SK-N-SH treated with all-trans-retinoic acid at 6 μM for 48 hours (cell line): ENCODE results near the gene USP54.
A peak's percentile ranks its signal among the peaks of the same experiment; 100 is the strongest.
"Not testable (repeated sequence)": the region's sequence is repeated elsewhere in the genome, so short reads cannot be mapped to it uniquely, and the experiment has no call there.

Source experiments
- ATAC-seq: fragments of 200-7000 bp; cut with Tn5 transposase; 3 replicates; pipeline ENCODE4 v1.9.1; 2020; ENCODE audit warnings: mild to moderate bottlenecking, moderate library complexity
- ARNTL ChIP-seq: fragments of 450-650 bp; formaldehyde crosslinking; IDR thresholded peaks from 2 replicates; pipeline ENCODE4 v1.5.0; 2020; ENCODE audit warnings: low read depth, mild to moderate bottlenecking, moderate library complexity, borderline replicate concordance
- CSDC2 ChIP-seq: fragments of 250-450 bp; sonication (Bioruptor Pico); IDR thresholded peaks from 2 replicates; pipeline ENCODE4 v1.5.0; 2020; ENCODE audit warnings: mild to moderate bottlenecking, moderate library complexity
- GLIS3 ChIP-seq: fragments of 250-450 bp; sonication (Bioruptor Pico); IDR thresholded peaks from 2 replicates; pipeline ENCODE4 v1.5.0; 2020; ENCODE audit warnings: mild to moderate bottlenecking, moderate library complexity
- ISL1 ChIP-seq: fragments of 250-450 bp; sonication (Bioruptor Pico); IDR thresholded peaks from 2 replicates; pipeline ENCODE4 v2.1.2; 2022; ENCODE audit warnings: mild to moderate bottlenecking, moderate library complexity
- OSR1 ChIP-seq: fragments of 250-450 bp; sonication (Bioruptor Pico); IDR thresholded peaks from 2 replicates; pipeline ENCODE4 v1.8.0; 2022; ENCODE audit warnings: moderate library complexity, mild to moderate bottlenecking, inconsistent platforms
- PPARA ChIP-seq: fragments of 250-450 bp; sonication (Bioruptor Pico); IDR thresholded peaks from 2 replicates; pipeline ENCODE4 v1.5.0; 2020; ENCODE audit warnings: mild to moderate bottlenecking, borderline replicate concordance
- SNAI2 ChIP-seq: fragments of 250-450 bp; sonication (Bioruptor Pico); IDR thresholded peaks from 2 replicates; pipeline ENCODE4 v1.5.0; 2020; ENCODE audit warnings: mild to moderate bottlenecking, moderate library complexity
- TCF4 ChIP-seq: fragments of 250-450 bp; sonication (Bioruptor Pico); IDR thresholded peaks from 2 replicates; pipeline ENCODE4 v1.8.0; 2021; ENCODE audit warnings: mild to moderate bottlenecking, moderate library complexity, borderline replicate concordance
- TOX ChIP-seq: fragments of 250-450 bp; sonication (Bioruptor Pico); IDR thresholded peaks from 2 replicates; pipeline ENCODE4 v1.8.0; 2021; ENCODE audit warnings: mild to moderate bottlenecking, moderate library complexity, borderline replicate concordance
- ZFP3 ChIP-seq: fragments of 250-450 bp; sonication (Bioruptor Pico); IDR thresholded peaks from 2 replicates; pipeline ENCODE4 v1.5.0; 2020; ENCODE audit warnings: mild to moderate bottlenecking, moderate library complexity
- ZFP30 ChIP-seq: fragments of 450-650 bp; formaldehyde crosslinking; IDR thresholded peaks from 2 replicates; pipeline ENCODE4 v1.5.0; 2022; ENCODE audit warnings: mild to moderate bottlenecking, moderate library complexity
- ZNF565 ChIP-seq: fragments of 450-650 bp; formaldehyde crosslinking; conservative IDR thresholded peaks from 2 replicates; pipeline ENCODE4 v1.5.0; 2020; ENCODE audit warnings: low read depth, mild to moderate bottlenecking, moderate library complexity
- ZNF70 ChIP-seq: fragments of 450-650 bp; formaldehyde crosslinking; IDR thresholded peaks from 2 replicates; pipeline ENCODE4 v1.5.0; 2020; ENCODE audit warnings: mild to moderate bottlenecking, moderate library complexity
- ZNF8 ChIP-seq: fragments of 450-650 bp; formaldehyde crosslinking; IDR thresholded peaks from 2 replicates; pipeline ENCODE4 v1.5.0; 2020; ENCODE audit warnings: mild to moderate bottlenecking, moderate library complexity
- TF ChIP-seq, protein P1 (sequence below): fragments of 250-450 bp; sonication (Bioruptor Pico); IDR thresholded peaks from 2 replicates; pipeline ENCODE4 v1.8.0; 2020; ENCODE audit warnings: mild to moderate bottlenecking, moderate library complexity, borderline replicate concordance
- TF ChIP-seq, protein P2 (sequence below): fragments of 250-450 bp; sonication (Bioruptor Pico); IDR thresholded peaks from 2 replicates; pipeline ENCODE4 v1.5.0; 2020; ENCODE audit warnings: mild to moderate bottlenecking, moderate library complexity
- TF ChIP-seq, protein P3 (sequence below): fragments of 250-450 bp; sonication (Bioruptor Pico); IDR thresholded peaks from 2 replicates; pipeline ENCODE4 v1.8.0; 2021; ENCODE audit warnings: low read depth, mild to moderate bottlenecking, moderate library complexity, borderline replicate concordance
- TF ChIP-seq, protein P4 (sequence below): fragments of 250-450 bp; sonication (Bioruptor Pico); IDR thresholded peaks from 2 replicates; pipeline ENCODE4 v1.5.1; 2021; ENCODE audit warnings: mild to moderate bottlenecking, moderate library complexity
- TF ChIP-seq, protein P5 (sequence below): fragments of 250-450 bp; sonication (Bioruptor Pico); IDR thresholded peaks from 2 replicates; pipeline ENCODE4 v1.5.1; 2020; ENCODE audit warnings: low read depth, mild to moderate bottlenecking, moderate library complexity

USP54 gene

DNA sequence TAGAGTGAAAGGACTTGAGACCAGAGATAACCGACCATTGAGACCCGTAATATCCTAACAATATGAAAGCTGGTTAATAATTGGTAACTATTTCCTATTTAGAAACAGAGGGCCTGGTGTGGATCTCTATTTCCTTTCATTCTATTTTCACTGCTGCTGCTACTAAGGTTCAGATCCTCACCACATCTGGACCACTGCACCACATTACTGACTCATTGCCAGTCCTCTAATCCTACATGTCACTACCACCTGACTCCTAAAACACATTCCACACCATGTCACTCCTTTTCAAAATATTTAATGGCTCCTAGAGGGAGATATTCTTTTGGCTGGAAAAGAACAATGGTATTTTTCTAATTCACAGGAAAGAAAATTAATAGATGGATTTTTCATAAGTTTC, 6.4 kb downstream of the USP54 start (continued):
- TF ChIP-seq, protein P1, sequence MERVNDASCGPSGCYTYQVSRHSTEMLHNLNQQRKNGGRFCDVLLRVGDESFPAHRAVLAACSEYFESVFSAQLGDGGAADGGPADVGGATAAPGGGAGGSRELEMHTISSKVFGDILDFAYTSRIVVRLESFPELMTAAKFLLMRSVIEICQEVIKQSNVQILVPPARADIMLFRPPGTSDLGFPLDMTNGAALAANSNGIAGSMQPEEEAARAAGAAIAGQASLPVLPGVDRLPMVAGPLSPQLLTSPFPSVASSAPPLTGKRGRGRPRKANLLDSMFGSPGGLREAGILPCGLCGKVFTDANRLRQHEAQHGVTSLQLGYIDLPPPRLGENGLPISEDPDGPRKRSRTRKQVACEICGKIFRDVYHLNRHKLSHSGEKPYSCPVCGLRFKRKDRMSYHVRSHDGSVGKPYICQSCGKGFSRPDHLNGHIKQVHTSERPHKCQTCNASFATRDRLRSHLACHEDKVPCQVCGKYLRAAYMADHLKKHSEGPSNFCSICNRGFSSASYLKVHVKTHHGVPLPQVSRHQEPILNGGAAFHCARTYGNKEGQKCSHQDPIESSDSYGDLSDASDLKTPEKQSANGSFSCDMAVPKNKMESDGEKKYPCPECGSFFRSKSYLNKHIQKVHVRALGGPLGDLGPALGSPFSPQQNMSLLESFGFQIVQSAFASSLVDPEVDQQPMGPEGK (CRISPR knock-in tag) = no peak

DNA sequence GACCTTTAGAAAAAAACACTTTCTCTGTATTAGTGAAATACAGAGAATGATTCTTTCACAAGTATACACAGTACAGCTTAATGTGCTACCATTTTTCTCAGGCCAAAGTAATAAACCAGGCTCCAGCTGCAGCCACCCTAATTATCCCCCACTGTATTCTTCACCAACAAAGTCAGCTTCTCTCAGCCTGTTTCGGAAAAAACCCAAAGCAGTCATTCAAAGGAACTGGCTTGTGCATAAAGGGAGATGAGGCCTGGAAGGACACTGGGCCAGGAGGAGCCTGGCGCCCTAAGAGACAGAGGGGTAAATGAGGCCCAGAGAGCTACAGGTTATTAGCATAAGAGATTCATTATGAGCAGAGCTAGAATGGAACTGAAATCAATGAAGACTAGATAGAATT, 9.2 kb downstream of the USP54 start:
- ATAC-seq = no peak
- TF ChIP-seq ZFP30 (CRISPR knock-in tag) = no peak
- TF ChIP-seq OSR1 (CRISPR knock-in tag) = no peak
- no peak for TF ChIP-seq TOX
- no peak for TF ChIP-seq ZNF8
- no peak for TF ChIP-seq PPARA
- no peak for TF ChIP-seq ARNTL
- TF ChIP-seq SNAI2 = no peak

DNA sequence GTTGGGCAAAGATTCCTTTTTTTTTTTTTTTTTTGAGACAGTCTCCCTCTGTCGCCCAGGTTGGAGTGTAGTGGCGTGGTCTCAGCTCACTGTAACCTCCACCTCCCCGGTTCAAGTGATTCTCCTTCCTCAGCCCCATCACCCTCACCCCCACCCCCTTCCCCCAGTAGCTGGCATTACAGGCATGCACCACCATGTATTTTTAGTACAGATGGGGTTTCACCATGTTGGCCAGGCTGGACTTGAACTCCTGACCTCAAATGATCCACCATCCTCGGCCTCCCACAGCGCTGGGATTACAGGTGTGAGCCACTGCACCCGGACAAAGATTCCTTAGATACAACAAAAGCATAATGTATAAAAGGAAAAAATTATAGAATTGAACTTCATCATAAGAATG, 12.2 kb downstream of the USP54 start:
- not testable (repeated sequence) for ATAC-seq

DNA sequence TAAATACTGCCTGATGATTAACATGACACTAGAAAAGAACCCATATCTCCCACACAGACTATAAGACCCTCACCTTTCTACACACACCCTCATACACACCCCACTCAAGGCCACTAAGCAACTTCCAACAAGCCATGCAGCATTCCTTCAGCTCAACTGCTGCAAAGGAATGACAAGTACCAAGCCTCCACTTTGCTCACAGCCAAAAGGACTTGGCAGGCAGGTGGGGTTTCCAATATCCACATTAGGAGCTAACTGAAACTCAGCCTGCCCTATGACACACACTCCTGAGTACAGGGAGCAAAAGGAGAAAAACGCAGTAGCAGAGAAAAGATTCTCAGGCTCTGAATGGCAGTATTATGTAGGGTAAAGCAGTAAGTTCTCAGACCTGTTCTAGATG, 13.4 kb downstream of the USP54 start:
- no peak for TF ChIP-seq OSR1 (CRISPR knock-in tag)
- TF ChIP-seq, protein P2, sequence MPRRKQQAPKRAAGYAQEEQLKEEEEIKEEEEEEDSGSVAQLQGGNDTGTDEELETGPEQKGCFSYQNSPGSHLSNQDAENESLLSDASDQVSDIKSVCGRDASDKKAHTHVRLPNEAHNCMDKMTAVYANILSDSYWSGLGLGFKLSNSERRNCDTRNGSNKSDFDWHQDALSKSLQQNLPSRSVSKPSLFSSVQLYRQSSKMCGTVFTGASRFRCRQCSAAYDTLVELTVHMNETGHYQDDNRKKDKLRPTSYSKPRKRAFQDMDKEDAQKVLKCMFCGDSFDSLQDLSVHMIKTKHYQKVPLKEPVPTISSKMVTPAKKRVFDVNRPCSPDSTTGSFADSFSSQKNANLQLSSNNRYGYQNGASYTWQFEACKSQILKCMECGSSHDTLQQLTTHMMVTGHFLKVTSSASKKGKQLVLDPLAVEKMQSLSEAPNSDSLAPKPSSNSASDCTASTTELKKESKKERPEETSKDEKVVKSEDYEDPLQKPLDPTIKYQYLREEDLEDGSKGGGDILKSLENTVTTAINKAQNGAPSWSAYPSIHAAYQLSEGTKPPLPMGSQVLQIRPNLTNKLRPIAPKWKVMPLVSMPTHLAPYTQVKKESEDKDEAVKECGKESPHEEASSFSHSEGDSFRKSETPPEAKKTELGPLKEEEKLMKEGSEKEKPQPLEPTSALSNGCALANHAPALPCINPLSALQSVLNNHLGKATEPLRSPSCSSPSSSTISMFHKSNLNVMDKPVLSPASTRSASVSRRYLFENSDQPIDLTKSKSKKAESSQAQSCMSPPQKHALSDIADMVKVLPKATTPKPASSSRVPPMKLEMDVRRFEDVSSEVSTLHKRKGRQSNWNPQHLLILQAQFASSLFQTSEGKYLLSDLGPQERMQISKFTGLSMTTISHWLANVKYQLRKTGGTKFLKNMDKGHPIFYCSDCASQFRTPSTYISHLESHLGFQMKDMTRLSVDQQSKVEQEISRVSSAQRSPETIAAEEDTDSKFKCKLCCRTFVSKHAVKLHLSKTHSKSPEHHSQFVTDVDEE (CRISPR knock-in tag) = no peak
- no peak for TF ChIP-seq ZNF70 (CRISPR knock-in tag)
- TF ChIP-seq, protein P3, sequence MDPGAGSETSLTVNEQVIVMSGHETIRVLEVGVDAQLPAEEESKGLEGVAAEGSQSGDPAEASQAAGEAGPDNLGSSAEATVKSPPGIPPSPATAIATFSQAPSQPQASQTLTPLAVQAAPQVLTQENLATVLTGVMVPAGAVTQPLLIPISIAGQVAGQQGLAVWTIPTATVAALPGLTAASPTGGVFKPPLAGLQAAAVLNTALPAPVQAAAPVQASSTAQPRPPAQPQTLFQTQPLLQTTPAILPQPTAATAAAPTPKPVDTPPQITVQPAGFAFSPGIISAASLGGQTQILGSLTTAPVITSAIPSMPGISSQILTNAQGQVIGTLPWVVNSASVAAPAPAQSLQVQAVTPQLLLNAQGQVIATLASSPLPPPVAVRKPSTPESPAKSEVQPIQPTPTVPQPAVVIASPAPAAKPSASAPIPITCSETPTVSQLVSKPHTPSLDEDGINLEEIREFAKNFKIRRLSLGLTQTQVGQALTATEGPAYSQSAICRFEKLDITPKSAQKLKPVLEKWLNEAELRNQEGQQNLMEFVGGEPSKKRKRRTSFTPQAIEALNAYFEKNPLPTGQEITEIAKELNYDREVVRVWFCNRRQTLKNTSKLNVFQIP (CRISPR knock-in tag) = no peak
- no peak for TF ChIP-seq TCF4 (CRISPR knock-in tag)
- no peak for TF ChIP-seq ARNTL
- no peak for TF ChIP-seq CSDC2 (CRISPR knock-in tag)
- TF ChIP-seq ZNF565 = no peak
- TF ChIP-seq, protein P4, sequence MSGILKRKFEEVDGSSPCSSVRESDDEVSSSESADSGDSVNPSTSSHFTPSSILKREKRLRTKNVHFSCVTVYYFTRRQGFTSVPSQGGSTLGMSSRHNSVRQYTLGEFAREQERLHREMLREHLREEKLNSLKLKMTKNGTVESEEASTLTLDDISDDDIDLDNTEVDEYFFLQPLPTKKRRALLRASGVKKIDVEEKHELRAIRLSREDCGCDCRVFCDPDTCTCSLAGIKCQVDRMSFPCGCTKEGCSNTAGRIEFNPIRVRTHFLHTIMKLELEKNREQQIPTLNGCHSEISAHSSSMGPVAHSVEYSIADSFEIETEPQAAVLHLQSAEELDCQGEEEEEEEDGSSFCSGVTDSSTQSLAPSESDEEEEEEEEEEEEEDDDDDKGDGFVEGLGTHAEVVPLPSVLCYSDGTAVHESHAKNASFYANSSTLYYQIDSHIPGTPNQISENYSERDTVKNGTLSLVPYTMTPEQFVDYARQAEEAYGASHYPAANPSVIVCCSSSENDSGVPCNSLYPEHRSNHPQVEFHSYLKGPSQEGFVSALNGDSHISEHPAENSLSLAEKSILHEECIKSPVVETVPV = no peak
- no peak for TF ChIP-seq GLIS3 (CRISPR knock-in tag)
- TF ChIP-seq, protein P1 (CRISPR knock-in tag) = no peak
- no peak for TF ChIP-seq TOX
- ATAC-seq = peak; percentile 56; the same call in 2 of the 3 replicates

DNA sequence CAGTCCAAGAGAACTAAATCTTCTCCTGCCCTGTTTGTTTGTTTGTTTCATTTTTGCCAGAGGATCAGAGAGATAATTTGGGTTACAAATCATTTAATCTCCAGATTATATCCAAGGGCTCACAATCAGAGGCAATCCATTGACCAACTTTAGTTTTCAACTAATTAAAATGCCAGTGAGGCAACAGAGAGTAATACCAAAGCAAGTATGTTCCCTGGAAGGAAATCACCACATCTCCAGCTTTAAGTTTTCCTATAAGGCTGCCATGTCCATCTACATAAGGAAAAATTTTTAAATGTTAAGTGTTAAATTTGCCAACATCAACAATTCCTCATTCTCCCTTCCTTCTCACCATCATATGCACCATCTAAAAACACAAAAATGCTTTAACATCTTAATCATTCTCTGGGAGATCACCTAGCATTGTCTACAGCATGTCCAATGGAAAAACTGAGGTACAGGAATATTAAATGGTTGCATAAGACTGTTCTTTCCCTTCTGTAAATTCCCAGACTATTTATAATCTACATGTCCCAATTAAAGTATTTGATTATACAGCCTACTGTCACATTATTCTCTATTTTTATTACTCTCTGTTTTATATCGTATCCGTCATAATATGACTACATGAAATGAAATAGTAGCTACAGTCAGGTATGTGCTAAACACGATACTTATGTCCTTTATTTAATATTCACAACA, 14.1 kb downstream of the USP54 start:
- no peak for ATAC-seq
- TF ChIP-seq ISL1 (CRISPR knock-in tag) = no peak
- TF ChIP-seq ZFP3 (CRISPR knock-in tag) = no peak
- TF ChIP-seq ZNF565 = no peak
- TF ChIP-seq, protein P1 (CRISPR knock-in tag) = no peak
- no peak for TF ChIP-seq ZFP30 (CRISPR knock-in tag)
- TF ChIP-seq, protein P5, sequence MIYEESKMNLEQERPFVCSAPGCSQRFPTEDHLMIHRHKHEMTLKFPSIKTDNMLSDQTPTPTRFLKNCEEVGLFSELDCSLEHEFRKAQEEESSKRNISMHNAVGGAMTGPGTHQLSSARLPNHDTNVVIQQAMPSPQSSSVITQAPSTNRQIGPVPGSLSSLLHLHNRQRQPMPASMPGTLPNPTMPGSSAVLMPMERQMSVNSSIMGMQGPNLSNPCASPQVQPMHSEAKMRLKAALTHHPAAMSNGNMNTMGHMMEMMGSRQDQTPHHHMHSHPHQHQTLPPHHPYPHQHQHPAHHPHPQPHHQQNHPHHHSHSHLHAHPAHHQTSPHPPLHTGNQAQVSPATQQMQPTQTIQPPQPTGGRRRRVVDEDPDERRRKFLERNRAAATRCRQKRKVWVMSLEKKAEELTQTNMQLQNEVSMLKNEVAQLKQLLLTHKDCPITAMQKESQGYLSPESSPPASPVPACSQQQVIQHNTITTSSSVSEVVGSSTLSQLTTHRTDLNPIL (CRISPR knock-in tag) = no peak
- no peak for TF ChIP-seq CSDC2 (CRISPR knock-in tag)
- TF ChIP-seq TOX = no peak
